Measurements from ENCODE around the gene PDZD11.

DNA sequence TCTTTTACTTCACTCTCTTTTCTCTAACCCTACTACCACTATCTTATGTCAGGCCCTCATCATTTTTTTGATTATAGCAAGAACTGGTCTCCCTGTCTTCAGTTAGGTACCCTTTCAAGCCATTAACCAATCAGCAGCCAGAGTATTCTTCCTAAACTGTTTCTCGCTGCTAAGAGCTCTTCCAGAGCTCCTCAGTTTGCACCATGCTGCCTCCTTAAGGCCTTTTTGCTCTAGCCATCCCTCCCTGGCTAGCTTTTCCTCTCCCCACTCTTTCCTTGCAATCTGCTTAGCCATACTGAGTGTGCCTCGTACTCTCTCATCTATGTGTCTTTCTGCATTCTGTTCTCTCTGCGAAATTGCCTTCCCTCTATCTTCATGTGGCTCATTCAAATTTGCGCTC lies 33.1 kb upstream of the PDZD11 start:
- TF ChIP-seq POLR2A (IDR thresholded peaks at IDR 0.05) = no peak
- TF ChIP-seq, protein P1, sequence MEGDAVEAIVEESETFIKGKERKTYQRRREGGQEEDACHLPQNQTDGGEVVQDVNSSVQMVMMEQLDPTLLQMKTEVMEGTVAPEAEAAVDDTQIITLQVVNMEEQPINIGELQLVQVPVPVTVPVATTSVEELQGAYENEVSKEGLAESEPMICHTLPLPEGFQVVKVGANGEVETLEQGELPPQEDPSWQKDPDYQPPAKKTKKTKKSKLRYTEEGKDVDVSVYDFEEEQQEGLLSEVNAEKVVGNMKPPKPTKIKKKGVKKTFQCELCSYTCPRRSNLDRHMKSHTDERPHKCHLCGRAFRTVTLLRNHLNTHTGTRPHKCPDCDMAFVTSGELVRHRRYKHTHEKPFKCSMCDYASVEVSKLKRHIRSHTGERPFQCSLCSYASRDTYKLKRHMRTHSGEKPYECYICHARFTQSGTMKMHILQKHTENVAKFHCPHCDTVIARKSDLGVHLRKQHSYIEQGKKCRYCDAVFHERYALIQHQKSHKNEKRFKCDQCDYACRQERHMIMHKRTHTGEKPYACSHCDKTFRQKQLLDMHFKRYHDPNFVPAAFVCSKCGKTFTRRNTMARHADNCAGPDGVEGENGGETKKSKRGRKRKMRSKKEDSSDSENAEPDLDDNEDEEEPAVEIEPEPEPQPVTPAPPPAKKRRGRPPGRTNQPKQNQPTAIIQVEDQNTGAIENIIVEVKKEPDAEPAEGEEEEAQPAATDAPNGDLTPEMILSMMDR (IDR thresholded peaks at IDR 0.05) = no peak
